ENCODE data around the gene POLE.

Gene POLE

DNA sequence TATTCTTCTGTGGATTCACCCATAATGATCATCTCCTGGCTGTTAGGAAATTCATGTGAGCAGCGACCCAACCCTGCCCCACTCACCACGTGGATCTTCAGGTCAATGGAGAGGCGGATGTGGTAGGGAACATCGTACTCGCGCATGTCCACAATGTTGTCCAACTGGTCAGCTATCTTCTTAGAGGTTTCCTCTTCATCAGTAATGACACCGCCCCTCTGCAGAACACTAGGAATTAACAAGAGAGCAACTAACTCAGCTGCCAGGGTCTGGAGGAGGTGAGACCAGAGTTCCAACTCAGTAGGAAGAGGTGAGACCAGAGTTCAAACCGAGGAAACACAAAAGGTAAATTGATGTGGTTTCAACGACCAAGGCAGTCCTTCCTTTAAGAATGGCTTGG lies 9.7 kb downstream of the POLE start:
- no peak overlapping the region for H3K4me3 ChIP-seq (ENCODE audit: low read depth, low read length)

DNA sequence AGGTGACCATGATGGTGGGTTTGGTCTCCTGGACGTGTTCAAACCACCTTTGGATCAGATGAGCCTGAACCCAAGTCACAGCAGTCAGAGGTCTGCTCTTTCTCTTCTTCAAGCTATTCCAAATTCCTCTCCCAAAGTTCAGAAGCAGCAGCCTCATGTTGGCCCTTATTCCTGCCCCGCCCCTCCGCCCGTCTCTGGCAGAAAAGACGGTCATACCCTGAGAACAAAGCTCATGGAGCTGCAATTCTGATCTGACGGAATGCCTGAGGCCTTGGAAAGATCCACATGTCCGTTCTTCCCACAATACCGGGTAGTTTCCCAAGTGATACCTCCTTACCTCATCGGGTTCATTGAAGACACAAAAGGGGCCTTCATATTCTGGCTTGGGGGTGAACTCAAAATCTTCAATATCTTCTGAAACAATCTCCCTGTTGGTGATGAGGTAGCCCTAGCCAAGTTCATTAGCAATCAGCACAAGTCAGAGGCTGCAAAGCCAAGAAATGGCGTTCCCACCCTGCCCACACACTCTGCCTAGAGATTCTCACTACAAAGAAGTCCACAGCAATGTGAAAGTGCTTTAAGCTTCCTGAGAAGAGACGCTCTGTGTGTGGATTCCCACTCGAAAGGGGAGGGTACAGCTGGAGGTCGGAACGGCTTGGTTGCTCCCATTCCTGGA lies 11.2 kb downstream of the POLE start:
- no peak overlapping the region for H3K4me3 ChIP-seq (ENCODE audit: low read depth, low read length)

DNA sequence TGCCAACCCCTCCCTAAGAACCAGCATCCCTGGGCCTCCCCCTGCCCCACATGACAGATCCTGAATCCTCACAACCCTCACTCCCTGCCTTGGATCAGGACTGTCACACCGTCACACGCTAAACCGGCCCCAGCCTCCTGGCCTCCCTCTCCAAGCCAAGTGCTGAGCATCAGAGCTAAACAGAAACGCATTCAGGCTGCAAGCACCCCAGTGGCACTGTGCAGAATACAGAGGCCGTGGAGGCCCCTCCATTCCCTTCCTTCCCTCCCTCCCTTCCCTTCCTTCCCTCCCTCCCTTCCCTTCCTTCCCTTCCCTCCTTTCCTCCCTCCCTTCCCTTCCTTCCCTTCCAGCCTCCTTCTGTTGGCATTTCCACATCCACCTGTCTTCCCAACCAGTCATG lies 12.6 kb downstream of the POLE start:
- H3K4me3 ChIP-seq (ENCODE audit: low read depth, low read length), result no peak overlapping the region

DNA sequence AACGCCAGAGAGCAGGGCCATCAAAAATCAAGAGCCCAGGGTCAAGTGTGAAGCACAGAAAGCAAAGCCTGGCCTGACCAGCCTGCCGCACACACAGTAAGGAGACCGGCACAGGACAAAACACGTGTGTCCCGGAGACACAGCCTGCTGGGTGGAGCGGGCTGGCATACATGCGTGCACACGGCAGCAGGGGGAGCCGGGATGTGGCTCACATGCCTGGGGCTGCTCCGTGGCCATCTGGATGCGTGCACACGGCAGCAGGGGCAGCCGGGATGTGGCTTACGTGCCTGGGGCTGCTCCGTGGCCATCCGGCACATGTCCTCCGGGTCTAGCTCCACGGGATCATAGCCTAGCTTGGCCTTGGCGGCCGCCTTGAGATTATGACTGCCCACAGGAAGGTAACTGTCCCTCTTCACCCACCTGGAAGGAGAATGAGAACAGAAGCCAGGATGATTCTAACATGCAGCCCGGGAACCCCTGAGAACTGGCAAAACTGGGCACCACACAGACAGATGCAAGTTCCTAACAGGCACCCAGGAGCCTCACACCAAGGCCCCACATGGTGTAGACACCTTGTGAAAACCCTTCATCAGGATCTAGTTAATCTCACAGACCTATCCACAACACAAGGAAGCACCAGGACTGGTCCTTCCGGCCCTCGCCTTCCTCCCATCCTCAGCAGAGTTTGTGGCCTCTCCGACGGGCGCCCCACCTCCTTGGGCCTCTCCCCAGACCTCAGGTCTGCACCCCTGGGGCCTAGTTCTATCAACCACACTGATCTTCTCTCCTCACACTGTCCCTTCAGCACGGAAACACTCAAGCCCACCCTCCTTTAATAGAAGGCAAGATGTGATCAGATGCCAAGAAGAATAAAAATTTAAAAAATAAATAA lies 13.6 kb downstream of the POLE start:
- H3K4me3 ChIP-seq (ENCODE audit: low read depth, low read length), result no peak overlapping the region

DNA sequence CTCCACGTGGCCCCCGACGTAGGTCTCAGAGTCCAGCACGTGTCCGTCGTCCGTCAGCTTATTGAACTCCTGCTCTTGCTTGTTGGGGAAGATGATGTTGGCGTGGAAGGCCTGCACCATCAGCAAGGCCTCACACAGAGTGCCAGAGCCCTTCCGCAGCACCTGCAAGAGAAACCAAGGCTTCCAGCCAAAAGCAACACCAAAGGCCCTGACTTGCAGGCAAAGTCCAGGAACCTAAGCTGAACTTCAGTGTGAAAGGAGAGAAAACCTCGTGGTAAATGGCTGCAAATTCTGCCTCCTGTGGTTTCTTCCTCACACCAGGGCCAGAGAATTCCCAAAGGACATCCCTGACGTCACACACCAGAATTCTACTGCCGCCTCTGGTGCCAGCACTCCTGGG lies 14.5 kb downstream of the POLE start:
- H3K4me3 ChIP-seq (ENCODE audit: low read depth, low read length), result no peak overlapping the region

DNA sequence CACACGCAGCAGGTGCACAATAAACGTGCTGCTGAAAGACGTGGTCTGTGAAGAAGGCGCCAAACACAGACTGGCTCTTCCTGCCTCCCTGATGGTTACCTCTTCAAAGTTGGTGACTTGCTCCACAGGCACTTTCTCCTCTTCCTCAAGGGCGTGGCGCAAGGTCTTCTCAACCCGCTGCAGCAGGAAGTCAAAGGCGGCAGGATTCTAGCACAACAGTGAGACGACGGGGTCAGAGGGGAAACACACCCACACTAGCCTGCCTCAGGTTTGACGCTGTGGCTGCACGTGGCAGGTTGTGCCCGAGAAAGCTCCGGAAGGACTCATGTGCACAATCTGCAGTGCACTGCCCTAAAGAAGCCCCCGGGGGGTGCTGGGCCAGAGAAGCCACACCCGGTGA lies 15.0 kb downstream of the POLE start:
- no peak overlapping the region for H3K4me3 ChIP-seq (ENCODE audit: low read depth, low read length)

- no peak overlapping the region for H3K4me3 ChIP-seq (ENCODE audit: low read depth, low read length)
Measured at GRCh38 chr12:132669166-132669879, 17.8 kb downstream of the POLE start.

- H3K4me3 ChIP-seq (ENCODE audit: low read depth, low read length), result no peak overlapping the region
Measured at GRCh38 chr12:132668191-132669088, 18.7 kb downstream of the POLE start.

- H3K4me3 ChIP-seq (ENCODE audit: low read depth, low read length), result no peak overlapping the region
Measured at GRCh38 chr12:132665794-132666193, 21.3 kb downstream of the POLE start.

GRCh38 chr12:132665149-132665491 lies 22.0 kb downstream of the POLE start:
- H3K4me3 ChIP-seq (ENCODE audit: low read depth, low read length), result no peak overlapping the region

- no peak overlapping the region for H3K4me3 ChIP-seq (ENCODE audit: low read depth, low read length)
Measured at GRCh38 chr12:132664206-132665148, 22.7 kb downstream of the POLE start.

DNA sequence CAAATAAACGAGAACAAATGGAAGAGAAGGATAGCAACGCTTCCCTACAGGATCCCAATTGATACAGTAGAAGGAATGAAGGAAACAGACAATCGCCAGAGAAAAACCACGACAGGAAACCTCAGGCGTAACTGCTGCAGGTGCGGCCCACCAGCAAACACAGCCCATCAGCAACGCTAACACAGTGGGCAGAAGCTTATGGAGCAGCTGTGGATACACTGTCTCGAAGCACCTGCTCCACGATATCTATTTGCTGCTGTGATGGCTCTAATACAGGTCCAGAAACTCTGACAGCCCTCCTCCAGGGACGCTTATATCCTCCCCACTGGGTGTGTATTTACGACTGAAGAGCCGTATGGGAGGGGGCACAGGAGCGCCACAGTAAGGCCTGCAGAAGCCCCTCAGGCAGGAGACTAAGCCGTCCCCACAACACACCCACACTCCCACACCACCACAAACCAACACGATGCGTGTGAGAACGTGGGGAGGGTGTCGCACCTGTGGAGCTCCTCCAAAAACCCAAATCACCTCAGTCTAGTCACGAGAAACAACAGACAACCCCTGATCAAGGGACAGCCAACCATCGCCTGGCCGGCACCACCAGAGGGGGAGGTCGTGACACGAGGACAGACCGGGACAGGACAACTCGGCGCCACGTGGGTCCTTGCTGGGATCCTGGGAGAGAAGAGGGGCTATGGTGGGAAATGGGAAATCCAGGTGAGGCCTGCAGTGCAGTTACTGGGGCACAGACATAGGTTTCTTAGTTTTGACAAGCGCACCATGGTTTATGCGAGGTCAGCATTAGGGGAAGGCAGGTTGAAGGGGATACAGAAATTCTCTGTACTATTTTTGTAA lies 24.0 kb downstream of the POLE start:
- no peak overlapping the region for H3K4me3 ChIP-seq (ENCODE audit: low read depth, low read length)

DNA sequence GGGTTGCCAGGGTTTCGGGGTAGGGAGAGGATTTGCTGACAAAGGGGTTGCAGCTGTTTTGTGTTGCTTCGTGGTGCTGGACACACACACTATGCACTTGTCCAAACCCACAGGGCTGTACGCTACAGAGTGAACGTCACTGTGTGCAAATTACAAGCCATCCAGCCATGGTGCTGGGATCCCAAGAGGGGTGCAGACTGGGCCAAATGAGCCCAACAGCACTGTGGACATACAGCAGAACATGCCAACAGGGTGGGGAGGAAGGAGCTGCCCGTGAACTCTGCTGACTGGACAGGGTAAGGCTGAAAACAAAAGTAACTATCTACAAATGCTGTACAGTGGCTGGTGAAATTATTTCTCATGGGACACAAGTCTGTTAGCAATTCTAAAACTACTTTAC lies 25.2 kb downstream of the POLE start:
- no peak overlapping the region for H3K4me3 ChIP-seq (ENCODE audit: low read depth, low read length)

GRCh38 chr12:132660996-132661395 lies 26.1 kb downstream of the POLE start:
- H3K4me3 ChIP-seq (ENCODE audit: low read depth, low read length), result no peak overlapping the region

DNA sequence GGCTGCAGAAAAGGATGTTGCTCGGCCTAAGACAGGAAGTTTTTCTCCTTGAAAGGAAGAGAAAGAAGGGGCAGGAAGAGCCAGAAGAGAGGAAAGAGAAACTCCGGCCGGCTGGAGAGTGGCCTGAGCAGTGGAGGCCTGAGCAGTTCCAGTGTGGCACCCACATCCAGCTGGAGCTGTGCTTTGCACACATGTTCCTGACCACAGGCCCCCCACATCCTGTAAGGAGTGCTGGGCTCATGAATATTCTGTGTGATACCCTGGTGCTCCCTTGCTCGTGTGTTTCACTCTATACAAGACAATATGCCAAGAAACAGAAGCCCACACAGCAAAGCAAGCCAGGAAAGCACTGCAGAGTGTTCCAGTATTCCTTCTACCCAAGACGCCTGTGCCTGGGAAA lies 27.1 kb downstream of the POLE start:
- no peak overlapping the region for H3K4me3 ChIP-seq (ENCODE audit: low read depth, low read length)

GRCh38 chr12:132659146-132659545 lies 28.0 kb downstream of the POLE start:
- H3K4me3 ChIP-seq (ENCODE audit: low read depth, low read length), result no peak overlapping the region

DNA sequence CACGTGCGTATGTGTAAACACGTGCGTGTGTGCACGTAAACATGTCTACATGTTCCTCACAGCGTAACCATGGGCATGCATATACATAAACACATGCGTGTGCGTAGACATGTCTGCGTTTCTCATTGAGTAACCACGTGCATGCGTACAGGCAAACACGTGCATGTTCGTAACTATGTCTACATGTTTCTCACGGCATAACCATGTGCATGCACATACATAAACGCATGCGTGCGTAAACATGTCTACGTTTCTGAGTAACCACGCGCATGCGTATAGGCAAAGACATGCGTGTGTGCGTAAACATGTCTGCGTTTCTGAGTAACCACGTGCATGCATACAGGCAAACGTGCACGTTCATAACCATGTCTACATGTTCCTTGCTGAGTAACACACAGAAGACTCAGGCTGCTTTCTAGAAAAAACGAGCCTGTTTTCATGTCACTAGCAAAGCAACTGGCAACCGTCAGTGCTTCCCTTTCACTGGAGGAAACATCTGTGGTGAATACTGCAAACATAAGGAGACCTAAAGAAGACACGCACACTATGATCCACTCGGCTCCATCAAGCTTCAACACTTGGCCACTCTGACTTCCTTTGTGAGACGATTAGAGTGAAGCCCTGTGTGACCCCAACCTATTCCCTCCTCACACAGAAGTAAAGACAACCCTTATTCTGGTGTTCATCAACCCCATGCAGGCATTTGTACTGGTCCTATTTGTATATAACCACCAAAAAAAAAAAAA lies 28.8 kb downstream of the POLE start:
- H3K4me3 ChIP-seq (ENCODE audit: low read depth, low read length), result no peak overlapping the region

Measured in iPS-11a (cell line).